ENCODE data around the gene AIFM3. TPM values are rescaled to one million over a fixed set of nuclear protein-coding genes. Genes with fewer than 3 reads are reported as not detected.

The AIFM3 gene
- total and polyA plus RNA-seq, 2 of the 4 experiments (the other 2 are of a cell fraction) = 0.09 to 0.18 TPM

GRCh38 chr22:20973634-20974286, 6.7 kb downstream of the AIFM3 start:
- H3K18ac ChIP-seq (ENCODE audit: low read depth, low read length) = no peak overlapping the region
- H3K27ac ChIP-seq (ENCODE audit: insufficient read depth, low read length) = no peak overlapping the region
- no peak overlapping the region for H3K4me3 ChIP-seq (ENCODE audit: insufficient read depth, low read depth, low read length)
- H2BK120ac ChIP-seq (ENCODE audit: low read depth, low read length) = no peak overlapping the region
- ATAC-seq (ENCODE audit: low read depth) = no peak
- CTCF ChIA-PET = no interaction called here
- H3K23ac ChIP-seq (ENCODE audit: low read depth, low read length) = no peak overlapping the region
- H2AK5ac ChIP-seq (ENCODE audit: low read depth, low read length) = no peak overlapping the region
- BruUV-seq (replicated peaks) = no TSS peak
- no peak overlapping the region for H3K56ac ChIP-seq (ENCODE audit: extremely low read depth, insufficient read depth, low read length)
- no peak overlapping the region for H2AK9ac ChIP-seq (replicated peaks; ENCODE audit: low read depth, low read length, poor library complexity)
- no peak overlapping the region for H3K4me2 ChIP-seq (ENCODE audit: low read depth, low read length)
- TF ChIP-seq POLR2A (IDR thresholded peaks at IDR 0.05; ENCODE audit: low read depth, low read length) (no peak), FOS (IDR thresholded peaks at IDR 0.05; ENCODE audit: low read depth, low read length) (no peak), CTCF (conservative IDR thresholded peaks at IDR 0.05; ENCODE audit: low read depth, low read length) (no peak), MAZ (IDR thresholded peaks at IDR 0.05; ENCODE audit: borderline replicate concordance, low read depth, low read length) (no peak)
- H2AFZ ChIP-seq (replicated peaks; ENCODE audit: low read length, poor library complexity) = no peak overlapping the region
- no peaks in the 10 kb centered on the region for H3K79me1 ChIP-seq (ENCODE audit: low read depth in 1 of 2, low read length in 2 of 2)
- H3K14ac ChIP-seq (replicated peaks; ENCODE audit: low read depth, low read length) = no peak overlapping the region
- DNase-seq = no peak
- dilution Hi-C loops (cut with HindIII; ENCODE audit: low sequenced_read_pairs, unreplicated experiment) = no loop called here
- H3K36me3 ChIP-seq (ENCODE audit: control insufficient read depth, insufficient read depth, low read length) = no peaks in the 10 kb centered on the region
- H2BK20ac ChIP-seq (ENCODE audit: low read depth, low read length) = no peak overlapping the region
- H3K9me3 ChIP-seq (ENCODE audit: control insufficient read depth, insufficient read depth, low read length) = peaks cover 6% of the 10 kb centered on the region
- no peak overlapping the region for H2BK15ac ChIP-seq (ENCODE audit: low read depth, low read length)
- intact Hi-C loops (cut with micrococcal nuclease) = no loop called here
- H3K4me1 ChIP-seq (ENCODE audit: control insufficient read depth, insufficient read depth, low read length) = no peaks in the 10 kb centered on the region
- H3K9ac ChIP-seq (ENCODE audit: low read depth, low read length) = no peak overlapping the region
- no peaks in the 10 kb centered on the region for H4K20me1 ChIP-seq (ENCODE audit: insufficient read depth, low read length)
- WGBS, 2 experiments (ENCODE audit: extremely low coverage in 2 of 2, insufficient read length in 1 of 2) = 42% methylated on average over 7 of the region's 21 CpGs; no CpG with 5 or more reads in 1 of the 2 experiments
- in situ Hi-C loops (cut with MboI; ENCODE audit: low sequenced_read_pairs) = no loop called here
- H4K8ac ChIP-seq (ENCODE audit: low read depth in 2 of 2, low read length in 2 of 2) = no peak overlapping the region
- POLR2A ChIA-PET (ENCODE audit: unreplicated experiment) = no interaction called here
- no peak overlapping the region for H4K5ac ChIP-seq (ENCODE audit: low read depth, low read length)
- no peaks in the 10 kb centered on the region for H3K9me1 ChIP-seq (ENCODE audit: insufficient read depth, low read length)
- no peak overlapping the region for H3K4ac ChIP-seq (ENCODE audit: low read depth, low read length)
- H4K91ac ChIP-seq (ENCODE audit: insufficient read depth, low read depth, low read length) = no peak overlapping the region
- peaks cover 2% of the 10 kb centered on the region; the same call in 1 of the 2 replicates for H3K27me3 ChIP-seq (ENCODE audit: control insufficient read depth, insufficient read depth, low read length)
- no peak overlapping the region for H2BK5ac ChIP-seq (ENCODE audit: low read depth, low read length, poor library complexity, severe bottlenecking)

All from IMR-90 (cell line).